ENCODE data around the gene CDH23.

CDH23 gene

GRCh38 chr10:71725249-71725648 lies 328.5 kb downstream of the CDH23 start:
- DNase-seq (ENCODE audit: low read depth) = no peak

GRCh38 chr10:71725998-71726579 lies 329.4 kb downstream of the CDH23 start:
- DNase-seq (ENCODE audit: low read depth) = no peak

- no peak for DNase-seq (ENCODE audit: low read depth)
Measured at GRCh38 chr10:71726580-71727104, 329.9 kb downstream of the CDH23 start.

GRCh38 chr10:71727105-71727737 lies 330.5 kb downstream of the CDH23 start:
- DNase-seq (ENCODE audit: low read depth) = no peak

- no peak for DNase-seq (ENCODE audit: low read depth)
Measured at GRCh38 chr10:71727738-71728737, 331.3 kb downstream of the CDH23 start.

- no peak for DNase-seq (ENCODE audit: low read depth)
Measured at GRCh38 chr10:71729161-71729636, 332.5 kb downstream of the CDH23 start.

- DNase-seq (ENCODE audit: low read depth) = no peak
Measured at GRCh38 chr10:71731791-71732190, 335.1 kb downstream of the CDH23 start.

GRCh38 chr10:71734797-71735196 lies 338.1 kb downstream of the CDH23 start:
- DNase-seq (ENCODE audit: low read depth) = no peak

- no peak for DNase-seq (ENCODE audit: low read depth)
Measured at GRCh38 chr10:71735709-71736569, 339.2 kb downstream of the CDH23 start.

GRCh38 chr10:71736570-71736952 lies 339.8 kb downstream of the CDH23 start:
- no peak for DNase-seq (ENCODE audit: low read depth)

- no peak for DNase-seq (ENCODE audit: low read depth)
Measured at GRCh38 chr10:71737001-71737833, 340.5 kb downstream of the CDH23 start.

GRCh38 chr10:71737834-71738197 lies 341.1 kb downstream of the CDH23 start:
- DNase-seq (ENCODE audit: low read depth) = peak; percentile 92

GRCh38 chr10:71739358-71739900 lies 342.7 kb downstream of the CDH23 start:
- no peak for DNase-seq (ENCODE audit: low read depth)

- DNase-seq (ENCODE audit: low read depth) = peak; percentile 83
Measured at GRCh38 chr10:71740069-71740653, 343.4 kb downstream of the CDH23 start.

GRCh38 chr10:71741029-71741428 lies 344.3 kb downstream of the CDH23 start:
- DNase-seq (ENCODE audit: low read depth) = no peak

- DNase-seq (ENCODE audit: low read depth) = no peak
Measured at GRCh38 chr10:71741671-71742070, 345.0 kb downstream of the CDH23 start.

- DNase-seq (ENCODE audit: low read depth) = no peak
Measured at GRCh38 chr10:71742301-71743088, 345.8 kb downstream of the CDH23 start.

GRCh38 chr10:71743089-71743838 lies 346.5 kb downstream of the CDH23 start:
- DNase-seq (ENCODE audit: low read depth) = no peak

Data from GM04504 (cell line).